SHP77 (cell line): ENCODE data around the gene OR10A3.

Experiments used
- DNase-seq, 2 experiments: peaks; one replicate each; lab custom pipeline; 2025; lab: John Stamatoyannopoulos, UW

Gene OR10A3

GRCh38 chr11:7936615-7937014, 4.9 kb downstream of the OR10A3 start:
- DNase-seq: no peak

- no peak for DNase-seq
Measured at GRCh38 chr11:7931168-7931567, 10.3 kb downstream of the OR10A3 start, which contains the start of gene OR10A6. Gene OR10A6 (minus strand): TSS chr11:7931268. CDS start chr11:7928662, 2,606 bp downstream.

- no peak for DNase-seq
Measured at GRCh38 chr11:7927635-7928034, 13.9 kb downstream of the OR10A3 start.

- DNase-seq: no peak
Measured at GRCh38 chr11:7924536-7924935, 17.0 kb downstream of the OR10A3 start.

DNA sequence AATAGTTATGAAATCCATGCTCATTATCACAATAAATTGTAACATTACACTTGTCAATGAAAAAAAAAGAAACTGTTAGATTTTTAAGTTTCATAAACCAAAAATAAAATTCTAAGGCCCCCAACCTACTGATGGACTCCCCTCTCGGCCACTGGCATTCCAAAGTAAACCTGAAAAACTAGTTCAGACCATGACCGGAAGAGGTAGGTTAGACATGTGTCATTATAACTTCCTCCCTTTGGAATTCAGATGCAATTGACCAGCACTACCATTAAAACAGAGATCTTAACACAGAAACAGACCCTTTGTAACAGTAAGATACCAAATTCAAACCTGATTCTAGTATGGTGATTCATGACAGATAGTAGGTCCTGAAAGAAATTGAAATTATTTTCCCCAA, 23.4 kb downstream of the OR10A3 start:
- no peak for DNase-seq

GRCh38 chr11:7911011-7911410, 30.5 kb downstream of the OR10A3 start:
- DNase-seq: no peak

GRCh38 chr11:7910286-7910788, 31.2 kb downstream of the OR10A3 start:
- DNase-seq: no peak

GRCh38 chr11:7909585-7910285, 31.8 kb downstream of the OR10A3 start:
- DNase-seq: no peak

DNA sequence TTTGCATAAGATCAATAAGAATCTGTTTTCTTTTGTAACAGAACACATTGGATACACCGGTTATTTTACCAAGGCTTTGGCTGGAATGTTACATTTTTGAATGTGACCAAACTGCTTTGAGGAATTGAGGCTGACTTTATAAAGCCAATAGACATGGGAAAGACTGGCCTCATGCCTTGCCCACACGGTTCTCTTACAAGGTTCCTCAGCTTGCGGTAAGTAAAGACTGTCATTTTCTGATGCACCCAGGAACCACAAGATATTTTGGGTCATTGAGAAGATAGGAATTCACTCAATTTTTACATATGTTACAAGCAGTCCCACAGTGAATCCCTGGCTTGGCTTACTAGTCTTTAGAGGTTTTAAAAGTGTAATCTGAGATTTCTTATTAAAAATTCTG, 34.4 kb downstream of the OR10A3 start:
- DNase-seq: no peak

GRCh38 chr11:7906481-7906880, 35.0 kb downstream of the OR10A3 start:
- no peak for DNase-seq

DNA sequence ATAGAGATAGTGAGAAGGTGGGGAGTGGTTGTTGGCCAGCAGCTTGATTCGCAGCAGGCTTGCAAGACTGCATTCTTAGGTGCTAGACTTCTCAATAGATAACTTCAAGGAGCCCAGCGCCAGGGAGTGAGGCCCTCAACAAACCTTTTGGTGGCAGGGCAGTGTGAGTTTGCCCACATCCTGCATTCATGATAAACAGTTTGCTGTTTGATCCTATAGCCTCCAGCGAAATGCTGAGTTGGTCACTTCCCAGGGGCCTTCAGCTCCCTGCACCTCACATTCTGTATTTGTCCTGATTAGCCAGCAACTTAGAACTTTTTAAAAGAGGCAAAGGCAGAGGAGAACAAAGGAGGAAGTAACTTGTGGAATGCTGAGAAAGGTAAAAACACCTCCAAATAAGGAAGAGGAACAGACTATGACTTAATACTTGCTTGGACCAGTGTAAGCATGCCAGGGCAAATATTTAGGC, 35.5 kb downstream of the OR10A3 start:
- DNase-seq: no peak

DNA sequence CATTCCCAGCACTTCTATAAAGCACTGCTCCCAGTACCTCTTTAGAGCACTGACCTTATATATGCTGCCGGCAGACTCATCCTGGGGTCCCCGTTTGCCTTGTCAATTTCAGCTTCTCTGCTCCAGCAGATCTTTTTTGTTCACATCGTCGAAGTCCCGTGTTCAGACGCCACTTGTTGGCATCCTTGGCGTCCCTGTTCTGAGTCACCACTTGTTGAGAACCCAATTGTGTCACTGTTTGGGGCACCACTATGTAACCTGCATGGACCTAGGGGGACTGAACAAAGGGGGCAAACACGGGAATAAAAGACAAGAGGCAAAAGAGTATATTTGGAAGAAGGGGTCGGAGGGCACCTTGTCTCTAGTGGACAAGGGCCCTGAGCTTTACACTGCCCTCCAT, 36.0 kb downstream of the OR10A3 start:
- DNase-seq: no peak

- no peak for DNase-seq
Measured at GRCh38 chr11:7904917-7905316, 36.6 kb downstream of the OR10A3 start.

DNA sequence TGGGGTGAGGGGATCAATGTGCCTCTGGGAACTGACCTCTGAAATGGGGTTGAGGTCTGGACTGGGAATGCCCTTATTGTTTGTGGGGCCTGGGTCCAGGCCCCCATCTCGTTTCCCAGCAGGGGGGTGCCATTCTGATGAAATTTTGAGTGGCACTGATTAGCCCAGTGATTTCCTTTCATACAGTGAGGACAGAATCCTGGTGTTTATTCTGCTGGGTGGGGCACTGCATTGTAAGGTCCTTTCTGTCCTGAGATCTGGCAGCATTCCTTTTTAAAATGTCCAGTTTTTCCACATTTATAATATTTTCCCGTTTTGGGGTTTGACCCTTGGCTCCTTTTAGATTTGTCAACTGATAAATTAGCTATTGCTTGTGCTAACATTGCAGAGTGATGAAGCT, 37.6 kb downstream of the OR10A3 start:
- DNase-seq: no peak

- DNase-seq: no peak
Measured at GRCh38 chr11:7901319-7901854, 40.1 kb downstream of the OR10A3 start.

DNA sequence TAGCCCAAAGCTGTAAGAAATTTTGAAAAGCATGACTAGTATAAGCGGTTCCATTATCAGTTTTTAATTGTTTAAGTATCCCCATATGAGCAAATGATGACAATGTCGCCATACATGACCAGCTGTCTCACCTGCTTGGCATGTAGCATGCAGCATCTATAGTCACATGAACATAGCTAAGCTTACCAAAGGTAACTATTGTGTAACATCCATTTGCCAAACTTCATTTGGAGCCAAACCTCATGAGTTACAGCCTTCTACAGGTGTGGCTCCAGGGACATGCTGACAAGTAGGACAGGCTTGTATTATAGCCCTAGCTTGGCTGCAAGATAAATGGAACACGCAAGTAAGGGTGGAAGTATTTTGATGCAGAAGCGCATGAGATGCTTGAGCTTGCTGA, 40.8 kb downstream of the OR10A3 start:
- DNase-seq: no peak

- DNase-seq: no peak
Measured at GRCh38 chr11:7899418-7899817, 42.1 kb downstream of the OR10A3 start.

DNA sequence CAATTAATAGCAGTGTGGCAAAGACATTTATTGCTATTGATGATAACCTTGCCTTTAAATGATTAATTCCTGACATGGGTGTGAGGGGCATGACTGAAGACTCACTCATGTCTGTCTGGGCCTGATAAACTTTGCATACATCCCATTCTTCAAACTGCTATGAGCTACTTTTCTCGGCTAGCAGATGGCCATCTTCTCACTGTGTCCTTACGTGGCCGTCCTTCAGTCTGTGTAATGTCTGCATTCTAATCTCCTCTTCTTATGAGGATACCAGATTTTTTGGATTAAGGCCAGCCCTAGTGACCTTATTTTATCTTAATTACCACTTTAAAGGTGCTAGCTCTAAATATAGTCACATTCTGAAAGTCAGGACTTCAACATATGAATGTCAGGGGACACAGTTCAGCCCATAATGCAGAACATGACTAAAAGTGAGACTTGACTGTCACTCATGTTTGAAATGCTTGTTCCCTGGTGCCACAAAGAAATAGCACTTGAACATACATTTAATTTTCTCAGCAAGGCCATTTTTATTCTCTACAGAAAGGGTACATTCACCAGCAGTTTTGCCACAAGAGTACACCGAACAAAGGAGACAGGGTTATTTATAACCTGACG, 42.7 kb downstream of the OR10A3 start:
- no peak for DNase-seq

GRCh38 chr11:7896009-7896785, 45.3 kb downstream of the OR10A3 start:
- no peak for DNase-seq

GRCh38 chr11:7894251-7894650, 47.3 kb downstream of the OR10A3 start:
- DNase-seq: no peak

GRCh38 chr11:7893796-7894195, 47.7 kb downstream of the OR10A3 start:
- no peak for DNase-seq

- peak in 1 of 2 experiments; percentile 7 for DNase-seq
Measured at GRCh38 chr11:7892840-7893254, 48.7 kb downstream of the OR10A3 start.
